Fibroblast of peridontal ligament (primary cell): ENCODE results near the gene ICE1.

Experiments
- DNase-seq: peaks from one replicate; pipeline ENCODE4 v3.0.0-alpha.2; 2010; ENCODE audit errors: extremely low read depth

The ICE1 gene

GRCh38 chr5:5539590-5539989, 117.1 kb downstream of the ICE1 start:
- DNase-seq = no peak
